Astrocyte (in vitro differentiated cells and primary cell): ENCODE results near the gene LYRM4. TPM values are rescaled to one million over a fixed set of nuclear protein-coding genes. Genes with fewer than 3 reads are reported as not detected.

Experiments
- DNase-seq: peaks from one replicate; pipeline ENCODE4 v3.0.0-alpha.2; 2010; ENCODE audit warnings: low read depth
- FAIRE-seq: peaks from 2 replicates; lab custom pipeline; 2011; peaks lifted over from hg19 to GRCh38; lab: Jason Lieb, UNC
- H2AFZ ChIP-seq: 2 replicates; pipeline ENCODE4 v1.6.0; 2012; ENCODE audit warnings: low read depth, low read length, inconsistent platforms
- H3K27ac ChIP-seq: 2 replicates; pipeline ENCODE4 v1.5.1; 2011; ENCODE audit warnings: low read depth, low read length, inconsistent platforms
- H3K27me3 ChIP-seq: 2 replicates; pipeline ENCODE4 v1.6.0; 2011; ENCODE audit warnings: low read length, inconsistent platforms; ENCODE audit not compliant: insufficient read depth
- H3K36me3 ChIP-seq: 2 replicates; pipeline ENCODE4 v1.5.1; 2011; ENCODE audit warnings: low read length, inconsistent platforms; ENCODE audit not compliant: insufficient read depth
- H3K4me1 ChIP-seq: 2 replicates; pipeline ENCODE4 v1.5.1; 2011; ENCODE audit warnings: low read length, inconsistent platforms; ENCODE audit not compliant: insufficient read depth
- H3K4me2 ChIP-seq: 2 replicates; pipeline ENCODE4 v1.6.0; 2012; ENCODE audit warnings: low read length, inconsistent platforms
- H3K4me3 ChIP-seq: 2 replicates; pipeline ENCODE4 v1.5.1; 2011; ENCODE audit warnings: low read depth, mild to moderate bottlenecking, low read length, inconsistent platforms; ENCODE audit not compliant: insufficient read depth
- H3K79me2 ChIP-seq: 2 replicates; pipeline ENCODE4 v1.6.0; 2012; ENCODE audit warnings: mild to moderate bottlenecking, low read length, inconsistent platforms; ENCODE audit not compliant: insufficient read depth
- H3K9ac ChIP-seq: 2 replicates; pipeline ENCODE4 v1.6.0; 2012; ENCODE audit warnings: mild to moderate bottlenecking, low read length, inconsistent platforms
- H3K9me3 ChIP-seq: 2 replicates; pipeline ENCODE4 v1.5.1; 2012; ENCODE audit warnings: low read depth, mild to moderate bottlenecking, low read length, inconsistent platforms; ENCODE audit not compliant: insufficient read depth
- H4K20me1 ChIP-seq: 2 replicates; pipeline ENCODE4 v1.6.0; 2012; ENCODE audit warnings: low read length, inconsistent platforms; ENCODE audit not compliant: insufficient read depth
- H3K27ac Mint-ChIP-seq: one replicate; pipeline ENCODE4 v1.8.0; 2021; ENCODE audit warnings: mild to moderate bottlenecking, mixed read lengths; ENCODE audit not compliant: unreplicated experiment
- H3K27me3 Mint-ChIP-seq: one replicate; pipeline ENCODE4 v1.8.0; 2021; ENCODE audit warnings: low read depth, mixed read lengths; ENCODE audit not compliant: unreplicated experiment
- H3K36me3 Mint-ChIP-seq: one replicate; pipeline ENCODE4 v1.8.0; 2021; ENCODE audit warnings: low read depth, mixed read lengths; ENCODE audit not compliant: unreplicated experiment
- H3K4me1 Mint-ChIP-seq: one replicate; pipeline ENCODE4 v1.8.0; 2021; ENCODE audit warnings: low read depth, mixed read lengths; ENCODE audit not compliant: unreplicated experiment
- H3K4me3 Mint-ChIP-seq: one replicate; pipeline ENCODE4 v1.8.0; 2021; ENCODE audit warnings: mild to moderate bottlenecking, moderate library complexity, mixed read lengths; ENCODE audit not compliant: unreplicated experiment
- H3K9me3 Mint-ChIP-seq: one replicate; pipeline ENCODE4 v1.8.0; 2021; ENCODE audit warnings: mild to moderate bottlenecking, mixed read lengths; ENCODE audit not compliant: unreplicated experiment
- CTCF ChIP-seq: IDR thresholded peaks from 2 replicates; pipeline ENCODE4 v1.5.1; 2011; ENCODE audit warnings: low read depth, mild to moderate bottlenecking, inconsistent platforms, low read length, moderate library complexity; ENCODE audit not compliant: insufficient read depth
- EZH2 ChIP-seq: IDR thresholded peaks from 2 replicates; pipeline ENCODE4 v1.6.1; 2012; ENCODE audit warnings: mild to moderate bottlenecking, low read length, inconsistent platforms; ENCODE audit not compliant: insufficient read depth
- total RNA-seq: library from RNA; stranded (reverse); gene quantifications from 2 replicates; pipeline ENCODE4 v1.2.1, GENCODE V29; 2021

The LYRM4 gene
- total RNA-seq, 1 donor from 2014 or later = 39.1 TPM

DNA sequence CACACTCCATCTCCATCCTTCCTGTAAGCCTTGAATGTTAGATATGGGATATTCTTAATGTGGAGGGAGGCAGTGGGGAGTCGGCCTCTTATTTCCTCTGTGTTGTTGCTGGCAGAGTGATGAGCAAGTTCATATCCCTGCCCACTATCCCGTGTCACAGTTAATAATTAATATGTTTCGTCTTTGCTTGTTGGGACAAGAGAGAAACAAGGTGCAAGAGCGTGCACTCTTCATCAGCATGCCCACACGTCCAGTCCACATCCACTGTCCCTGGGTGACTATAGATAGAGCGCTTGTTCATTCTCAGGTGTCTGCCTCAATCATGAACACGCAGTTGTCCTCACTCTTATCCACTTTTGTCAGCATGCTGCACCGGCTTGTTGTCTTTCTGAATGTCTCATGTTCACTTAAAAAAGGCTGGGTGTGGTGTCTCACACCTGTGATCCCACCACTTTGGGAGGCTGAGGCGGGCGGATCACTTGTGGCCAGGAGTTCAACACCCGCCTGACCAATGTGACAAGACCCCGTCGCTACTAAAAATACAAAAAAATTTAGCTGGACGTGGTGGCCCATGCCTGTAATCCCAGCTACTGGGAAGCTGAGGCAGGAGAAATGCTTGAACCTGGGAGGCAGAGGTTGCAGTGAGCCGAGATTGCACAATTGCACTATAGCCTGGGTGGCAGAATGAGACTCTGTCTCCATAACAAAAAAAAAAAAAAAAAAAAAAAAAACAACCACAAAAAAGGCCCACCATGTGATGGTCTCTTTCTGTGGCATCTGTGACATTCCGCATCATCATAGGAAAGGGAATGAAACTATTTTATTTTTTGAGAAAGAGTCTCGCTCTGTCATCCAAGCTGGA is 141.4 kb downstream of the LYRM4 start:
- FAIRE-seq (no peak), DNase-seq (no peak)
- Histone ChIP-seq H3K9ac (no peak overlapping the region), H2AFZ (no peak overlapping the region), H3K9me3 (peaks cover 2% of the 10 kb centered on the region), H4K20me1 (peaks cover 18% of the 10 kb centered on the region), H3K4me2 (no peak overlapping the region), H3K36me3 (no peaks in the 10 kb centered on the region), H3K4me1 (no peaks in the 10 kb centered on the region), H3K79me2 (no peaks in the 10 kb centered on the region), H3K27ac (no peak overlapping the region), H3K4me3 (no peak overlapping the region), H3K27me3 (no peaks in the 10 kb centered on the region)
- Mint-ChIP-seq H3K9me3 (peaks cover 4% of the 10 kb centered on the region), H3K4me3 (no peak overlapping the region), H3K27ac (no peak overlapping the region), H3K27me3 (peaks cover 4% of the 10 kb centered on the region), H3K4me1 (peaks cover 2% of the 10 kb centered on the region), H3K36me3 (peaks cover 6% of the 10 kb centered on the region)
- no peak for TF ChIP-seq CTCF
- TF ChIP-seq EZH2 = no peak

- no peak overlapping the region for H3K27ac ChIP-seq
- TF ChIP-seq EZH2 (no peak), CTCF (no peak)
- no peaks in the 10 kb centered on the region for H3K27me3 ChIP-seq
- no peak overlapping the region for H3K4me3 ChIP-seq
- DNase-seq (no peak), FAIRE-seq (no peak)
- H3K36me3 Mint-ChIP-seq = peaks cover 6% of the 10 kb centered on the region
- H3K9me3 Mint-ChIP-seq = peaks cover 9% of the 10 kb centered on the region
- peaks cover 4% of the 10 kb centered on the region for H3K27me3 Mint-ChIP-seq
- no peak overlapping the region for H3K4me3 Mint-ChIP-seq
- H3K4me1 Mint-ChIP-seq = peaks cover 8% of the 10 kb centered on the region
- H3K4me1 ChIP-seq = no peaks in the 10 kb centered on the region
- no peaks in the 10 kb centered on the region for H3K36me3 ChIP-seq
- H3K4me2 ChIP-seq = no peak overlapping the region
- H3K79me2 ChIP-seq = no peaks in the 10 kb centered on the region
- H3K9ac ChIP-seq = no peak overlapping the region
- H3K9me3 ChIP-seq = peaks cover 2% of the 10 kb centered on the region
- H4K20me1 ChIP-seq = peaks cover 19% of the 10 kb centered on the region
- H2AFZ ChIP-seq = no peak overlapping the region
- H3K27ac Mint-ChIP-seq = no peak overlapping the region
Observed at GRCh38 chr6:5116243-5116991, 144.3 kb downstream of the LYRM4 start.
